T-helper 22 cell (primary cell): ENCODE results near the gene RAB17.
"Not testable (repeated sequence)": the region's sequence is repeated elsewhere in the genome, so short reads cannot be mapped to it uniquely, and the experiment has no call there.

ENCODE experiments used
- DNase-seq: peaks from one replicate; pipeline ENCODE4 v3.0.0-alpha.2; 2020; ENCODE audit warnings: low read depth

Gene RAB17

DNA sequence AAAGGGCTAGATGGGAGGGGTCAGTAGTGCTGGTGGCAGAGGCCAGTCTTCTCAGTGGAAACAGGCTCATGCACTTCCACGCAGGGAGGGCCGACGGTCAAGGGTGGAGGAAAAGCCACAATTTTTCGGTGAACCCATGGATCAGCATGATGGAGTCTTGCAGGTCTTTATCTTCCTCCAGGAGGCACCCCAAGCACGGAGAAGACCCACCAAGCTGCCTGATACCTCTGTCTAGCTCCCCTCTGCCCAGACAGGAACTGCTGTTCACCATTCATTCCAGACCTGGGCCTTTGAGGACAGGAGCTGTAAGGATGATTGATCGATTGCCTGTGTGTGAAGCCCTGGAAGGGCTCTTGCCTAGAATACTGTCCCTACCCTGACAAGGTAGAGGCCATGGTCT lies 34.0 kb upstream of the RAB17 start:
- no peak for DNase-seq

DNA sequence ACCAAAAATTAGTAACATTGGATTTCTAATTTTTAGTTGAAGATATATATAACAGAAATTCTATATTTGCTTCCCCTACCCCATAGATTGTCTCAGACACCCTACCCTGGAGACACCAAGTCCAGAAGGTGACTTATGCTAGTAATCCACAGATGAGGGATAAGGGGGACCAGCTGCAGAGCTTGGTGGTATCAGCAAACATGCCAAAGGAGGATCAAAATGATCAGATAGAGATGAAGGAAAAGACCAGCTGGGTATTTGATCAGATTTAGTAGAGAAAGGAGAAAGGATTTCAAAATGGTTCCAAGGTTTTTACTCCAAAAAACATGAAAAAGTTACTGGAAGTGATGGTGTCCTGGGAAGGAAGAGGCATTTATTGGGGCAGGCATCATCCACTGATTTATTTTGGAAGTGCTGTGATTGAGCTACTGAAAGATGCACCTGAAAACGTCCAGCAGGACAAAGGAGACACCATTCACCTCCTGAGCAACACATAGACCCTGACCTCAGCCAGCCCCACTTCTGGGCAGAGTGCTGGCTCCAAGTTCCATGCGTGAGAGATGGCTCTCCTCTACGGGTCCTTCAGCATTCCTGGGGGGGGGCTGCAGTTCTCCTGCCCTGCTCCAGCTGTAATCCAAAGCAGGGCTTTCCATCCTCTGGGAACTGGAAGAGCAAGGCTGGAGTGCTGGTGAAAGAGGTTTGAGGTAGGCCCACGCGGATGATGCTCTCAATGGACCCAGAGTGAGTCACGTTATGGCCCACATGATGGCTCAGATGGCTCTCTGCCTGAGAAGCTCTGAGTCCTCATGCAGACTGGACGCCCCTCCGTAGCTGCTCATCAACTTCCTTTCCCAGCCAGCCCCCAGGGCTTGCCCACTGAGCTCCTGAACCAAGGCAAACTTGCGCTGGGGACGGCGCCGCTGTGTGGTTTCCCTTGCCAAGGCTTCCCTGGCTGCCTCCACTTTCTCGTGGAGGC lies 33.2 kb upstream of the RAB17 start:
- no peak for DNase-seq

DNA sequence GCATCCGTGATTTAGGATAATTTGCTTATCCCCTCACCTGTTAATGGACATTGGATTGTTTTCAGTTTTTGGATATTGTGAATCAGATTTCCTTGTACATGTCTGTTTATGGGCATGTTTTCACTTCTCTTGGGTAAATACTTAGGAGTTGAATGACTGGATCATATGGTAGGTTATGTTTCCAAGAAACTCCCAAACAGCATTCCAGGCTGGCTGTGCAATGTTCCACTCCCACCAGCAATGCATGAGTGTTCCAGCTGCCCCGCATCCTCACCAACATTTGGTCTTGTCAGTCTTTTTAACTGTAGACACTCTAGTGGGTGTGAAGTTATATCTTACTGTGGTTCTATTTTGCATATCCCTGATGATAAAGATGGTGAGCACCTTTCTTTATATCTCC lies 27.9 kb upstream of the RAB17 start:
- no peak for DNase-seq

DNA sequence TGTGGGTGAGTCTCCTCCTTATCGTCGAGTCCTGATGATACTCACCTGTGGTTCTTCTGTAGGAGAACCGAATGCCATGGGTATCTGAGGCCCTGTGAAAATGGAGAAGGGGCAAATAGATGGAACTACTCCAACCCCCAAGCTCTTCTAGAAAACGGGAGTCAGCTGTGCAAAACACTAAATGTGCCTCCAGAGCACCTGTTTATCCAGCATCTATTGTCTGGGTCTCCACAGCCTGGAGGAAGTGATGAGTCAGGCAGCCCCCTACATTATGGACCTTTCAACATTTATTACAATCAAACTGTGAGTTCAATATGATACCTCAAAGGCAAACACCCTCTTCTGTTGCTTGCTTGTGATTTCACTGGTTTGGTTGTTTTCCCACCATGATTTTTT lies 27.1 kb upstream of the RAB17 start:
- DNase-seq: no peak

DNA sequence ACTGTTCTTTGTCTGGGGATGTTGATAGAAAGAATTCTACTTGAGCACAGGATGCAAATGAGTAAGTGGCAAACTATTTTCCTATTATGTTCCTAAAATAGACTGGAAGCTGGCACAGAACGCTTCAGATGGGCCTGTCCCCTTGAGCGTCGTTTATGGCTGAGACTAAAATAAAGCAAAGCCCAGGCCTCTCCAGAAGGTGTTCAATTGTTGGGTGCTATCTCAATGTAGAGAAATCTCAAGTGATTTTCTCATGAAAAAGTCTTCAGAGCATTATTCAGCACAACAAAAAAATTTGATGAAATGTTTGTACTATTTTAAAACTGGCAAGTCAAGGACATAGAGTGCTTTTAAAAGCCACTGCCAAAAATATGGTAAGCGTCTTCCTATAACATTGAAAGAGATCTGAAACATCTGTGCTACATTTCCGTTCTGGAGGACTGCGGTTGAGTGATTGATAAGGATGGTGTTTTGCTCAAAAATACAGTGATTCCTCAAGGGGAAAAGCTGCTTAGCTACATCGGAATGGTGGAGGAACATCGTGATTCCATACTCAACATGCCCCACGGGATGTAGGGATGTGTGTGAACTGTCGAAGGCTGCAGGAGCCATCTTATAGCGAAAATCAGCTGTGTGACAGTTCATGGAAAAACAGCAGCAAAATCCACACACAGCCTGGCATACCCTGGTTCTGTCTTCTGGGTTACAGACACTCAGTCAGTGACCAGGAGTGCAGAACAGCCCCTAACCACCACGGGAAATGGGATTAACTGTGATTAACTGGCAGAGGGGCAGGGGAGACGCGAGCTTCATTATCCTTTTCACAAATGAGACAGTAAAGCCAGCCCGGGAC lies 26.4 kb upstream of the RAB17 start:
- DNase-seq: no peak

DNA sequence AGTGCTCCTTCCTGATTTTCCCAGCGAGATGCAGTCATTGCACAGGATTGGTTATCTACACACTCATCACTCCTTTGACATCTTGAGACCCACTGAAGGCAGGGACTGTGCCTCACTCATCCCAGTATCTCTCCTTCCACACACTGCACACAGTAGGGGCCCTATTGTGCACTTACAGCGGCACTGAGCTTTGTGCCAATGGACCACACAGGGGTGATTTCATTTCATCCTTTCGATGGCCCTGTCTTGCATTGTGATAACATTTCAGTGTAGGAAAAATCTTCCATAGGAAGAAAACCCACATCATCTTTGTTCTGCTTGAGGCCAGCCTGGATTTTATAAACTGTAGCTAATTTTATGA lies 25.8 kb upstream of the RAB17 start:
- DNase-seq: no peak

DNA sequence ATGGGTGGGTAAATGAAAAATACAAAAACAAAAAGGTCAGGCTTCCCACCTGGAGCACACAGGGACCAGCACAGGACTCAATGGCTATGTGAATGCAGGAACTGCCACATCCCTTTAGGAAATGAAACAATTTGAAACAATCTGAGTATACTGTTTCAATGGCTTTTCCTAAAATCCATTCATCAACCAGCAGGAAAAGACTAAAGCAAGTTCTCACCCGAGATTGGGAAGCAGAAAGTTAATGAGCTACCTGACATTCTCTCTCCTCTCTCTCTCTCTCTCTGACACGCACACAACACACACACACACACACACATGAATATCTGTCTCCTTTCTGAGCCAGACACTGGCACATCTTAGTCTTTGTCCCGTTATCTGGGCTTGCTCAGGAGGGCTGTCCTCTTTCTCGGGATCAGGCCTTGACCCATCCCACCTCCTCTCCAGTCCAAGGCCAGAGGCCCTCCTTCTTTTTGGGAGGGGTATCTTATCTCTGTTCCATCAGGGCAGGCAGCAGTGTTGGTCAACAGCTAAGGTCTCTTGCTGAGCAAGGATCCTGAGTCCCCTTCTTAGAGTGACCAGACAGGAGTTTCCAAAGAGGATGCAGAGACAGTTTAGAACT lies 25.2 kb upstream of the RAB17 start:
- no peak for DNase-seq

DNA sequence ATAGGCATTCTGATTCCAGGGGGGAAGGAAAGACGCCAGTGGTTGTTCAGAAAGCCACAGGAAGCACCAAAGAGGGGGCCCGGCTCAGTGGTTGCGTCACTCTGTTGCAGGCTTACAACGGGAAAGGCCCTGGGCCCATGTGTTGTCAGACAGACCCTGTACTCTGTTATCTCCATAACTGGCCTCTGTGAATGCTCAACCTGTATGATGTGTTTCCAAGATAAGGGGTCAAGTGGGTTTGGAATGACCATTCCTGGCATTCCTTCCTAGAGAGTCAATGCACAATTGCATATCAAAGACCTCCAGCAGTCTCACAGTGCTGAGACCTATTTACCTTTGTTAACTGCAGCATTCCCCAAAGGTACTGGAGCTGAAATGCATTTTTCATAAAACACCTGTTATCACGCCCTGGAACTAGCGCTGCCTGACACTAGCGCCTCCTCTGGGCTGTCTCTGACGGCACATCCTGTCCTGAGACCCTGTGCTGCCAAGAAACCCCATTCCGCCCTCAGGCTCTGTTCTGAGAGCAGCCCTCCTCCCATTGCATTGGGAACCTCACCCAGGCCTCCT lies 23.7 kb upstream of the RAB17 start:
- no peak for DNase-seq

DNA sequence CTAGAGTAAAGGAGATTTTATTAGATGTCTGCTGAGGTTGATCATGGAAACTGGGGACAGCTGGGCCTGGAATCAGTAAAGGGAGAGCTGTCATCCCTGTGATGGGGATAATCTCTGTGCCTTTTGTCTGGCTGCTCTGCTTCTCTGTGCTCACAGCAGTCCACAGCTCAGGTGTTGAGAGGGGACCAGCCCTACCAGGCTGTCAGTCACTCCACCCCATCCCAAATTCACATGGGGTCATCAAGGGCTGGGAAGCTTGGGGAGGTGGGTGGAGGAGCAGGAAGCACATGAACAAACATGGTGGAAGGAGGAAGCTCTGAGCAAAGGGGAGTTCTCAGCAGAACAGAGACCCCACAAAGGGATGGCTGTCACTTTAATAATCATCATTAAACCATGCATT lies 23.1 kb upstream of the RAB17 start:
- no peak for DNase-seq

DNA sequence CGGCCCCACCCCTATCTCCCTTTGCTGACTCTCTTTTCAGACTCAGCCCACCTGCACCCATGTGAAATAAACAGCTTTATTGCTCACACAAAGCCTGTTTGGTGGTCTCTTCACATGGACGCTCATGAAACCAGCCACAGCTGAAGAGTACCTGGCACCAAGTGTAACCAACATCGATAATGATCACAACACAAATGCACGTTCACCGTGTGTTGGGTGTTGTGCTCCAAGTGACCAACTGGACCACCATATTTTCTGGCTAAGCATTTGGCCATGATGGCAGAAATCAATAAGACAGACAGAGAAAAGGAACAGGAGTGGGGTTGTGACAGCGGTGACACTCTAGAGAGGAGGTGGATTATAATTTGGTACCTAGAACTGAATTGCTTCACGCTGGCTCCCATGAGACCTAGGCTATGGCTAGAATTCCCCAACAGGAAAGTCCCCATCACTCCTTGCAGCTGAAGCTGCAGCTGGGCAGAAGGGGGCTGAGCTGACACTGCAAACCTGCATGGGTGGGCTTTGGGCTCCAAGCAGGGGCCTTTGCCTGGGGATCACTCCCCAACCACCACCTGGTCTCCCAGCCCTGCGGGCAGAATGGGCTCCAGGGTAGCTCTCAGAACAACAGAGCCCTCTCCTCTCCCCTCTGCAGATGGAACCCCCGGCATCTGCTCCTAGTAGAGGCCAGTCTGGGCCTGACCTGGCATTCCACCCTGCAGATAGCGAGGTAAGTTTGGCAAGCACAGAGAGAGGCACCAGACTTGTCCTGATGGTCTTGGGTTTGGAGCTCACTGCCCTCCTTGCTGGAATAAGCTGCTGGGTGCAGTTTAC lies 22.2 kb upstream of the RAB17 start:
- DNase-seq: no peak

DNA sequence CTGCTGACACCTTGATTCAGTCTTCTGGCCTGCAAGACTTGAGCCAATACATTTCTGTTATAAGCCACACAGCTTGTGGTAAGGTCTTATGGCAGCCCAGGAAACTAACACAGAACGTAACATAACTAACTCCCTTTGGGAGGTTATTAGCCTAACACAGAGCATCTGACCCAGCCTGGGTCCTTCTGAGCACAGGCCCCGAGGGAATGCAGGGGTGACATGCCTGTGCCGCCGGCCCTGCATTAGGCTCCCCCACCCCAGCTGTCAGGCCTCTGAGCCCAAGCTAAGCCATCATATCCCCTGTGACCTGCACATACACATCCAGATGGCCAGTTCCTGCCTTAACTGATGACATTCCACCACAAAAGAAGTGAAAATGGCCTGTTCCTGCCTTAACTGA lies 16.0 kb upstream of the RAB17 start:
- DNase-seq: not testable (repeated sequence)

DNA sequence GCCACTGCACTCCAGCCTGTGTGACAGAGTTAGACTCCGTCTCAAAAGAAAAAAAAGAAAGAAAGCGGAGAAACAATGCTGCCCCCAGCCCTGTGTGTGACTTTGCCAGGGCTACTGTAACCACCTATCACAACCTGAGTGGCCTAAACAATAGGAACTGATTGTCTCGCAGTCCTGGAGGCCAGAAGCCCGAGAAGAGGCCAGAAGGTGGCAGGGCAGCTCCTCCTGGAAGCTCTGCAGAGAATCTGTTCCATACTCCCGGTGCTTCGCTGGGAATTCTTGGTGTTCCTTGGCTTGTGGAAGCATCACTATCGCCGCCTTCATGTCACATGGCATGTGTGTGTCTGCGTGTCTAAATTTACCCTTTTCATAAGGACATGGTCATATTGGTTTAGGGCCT lies 14.4 kb upstream of the RAB17 start:
- no peak for DNase-seq

DNA sequence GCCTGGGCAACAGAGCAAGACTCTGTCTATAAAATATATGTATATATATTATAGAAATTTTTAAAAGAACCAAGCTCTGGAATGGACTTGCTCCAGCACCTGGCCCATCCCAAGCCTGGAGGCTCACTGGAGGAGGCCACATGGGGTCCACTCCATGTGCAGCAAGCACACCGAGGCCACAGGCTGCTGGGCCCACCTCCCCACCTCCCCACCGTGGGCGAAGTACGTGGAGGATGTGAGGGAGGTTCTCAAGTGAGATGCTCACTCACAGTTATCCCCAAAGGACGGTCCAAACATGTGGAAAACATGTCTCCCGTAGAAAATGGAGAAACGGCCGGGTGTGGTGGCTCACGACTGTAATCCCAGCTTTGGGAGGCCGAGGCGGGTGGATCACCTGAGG lies 13.9 kb upstream of the RAB17 start:
- no peak for DNase-seq

DNA sequence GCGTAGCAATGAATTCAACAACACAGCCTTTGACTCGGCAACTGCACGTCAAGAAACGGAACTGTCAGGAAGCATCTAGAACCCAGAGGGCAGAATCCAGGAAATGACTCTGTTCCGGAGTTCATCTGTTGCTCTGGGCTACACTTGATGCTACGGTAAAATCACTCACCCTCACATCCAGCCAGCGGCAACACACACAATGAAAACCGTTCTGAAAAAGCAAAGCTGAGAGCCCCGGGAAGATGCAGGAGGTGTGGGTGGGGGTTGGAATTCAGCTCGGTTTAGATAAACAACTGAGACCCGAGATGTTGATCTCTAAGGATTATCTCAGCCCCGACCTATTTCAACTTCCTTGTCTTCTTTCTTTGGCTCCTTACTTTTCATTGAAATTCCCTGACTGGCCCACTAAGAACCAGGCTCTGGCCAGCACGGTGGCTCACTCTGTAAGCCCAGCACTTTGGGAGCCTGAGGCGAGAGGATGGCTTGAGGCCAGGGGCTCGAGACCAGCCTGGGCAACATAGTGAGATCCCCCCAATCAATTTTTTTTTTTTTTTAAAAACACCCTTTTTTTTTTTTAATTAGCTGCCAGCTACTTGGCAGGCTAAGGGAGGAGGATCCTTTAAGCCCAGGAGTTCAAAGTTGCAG lies 13.3 kb upstream of the RAB17 start:
- peak; percentile 46 for DNase-seq

DNA sequence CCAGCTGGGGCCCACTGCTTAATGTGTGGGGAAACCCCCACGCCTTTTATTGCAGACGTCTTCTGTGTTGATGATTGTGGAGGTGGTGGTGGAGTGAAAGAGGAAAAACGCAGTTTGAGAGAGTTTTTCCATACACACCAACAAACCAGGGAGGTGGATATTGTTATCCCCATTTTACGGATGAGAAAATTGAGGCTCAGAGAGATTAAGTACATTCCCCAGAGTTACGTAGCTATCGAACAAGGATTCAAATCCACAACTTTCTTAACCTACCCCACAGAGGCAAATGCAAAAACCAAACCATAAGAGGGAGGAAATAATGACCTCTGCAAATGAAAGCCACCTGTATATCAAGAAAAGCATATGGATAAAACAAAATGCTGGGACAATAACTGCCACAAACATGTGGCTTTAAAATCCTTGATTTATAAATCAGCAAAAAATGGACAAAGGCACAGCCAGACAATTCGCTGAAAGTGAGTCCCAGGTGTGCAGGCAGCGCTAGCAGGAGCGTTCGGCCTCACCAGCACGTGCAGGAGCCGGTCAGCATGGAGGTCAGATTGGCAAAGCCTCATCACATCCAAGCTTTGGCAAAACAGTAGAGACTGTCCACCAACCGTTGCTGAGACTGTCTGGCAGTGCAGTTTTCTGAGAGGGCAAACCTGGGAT lies 12.6 kb upstream of the RAB17 start:
- DNase-seq: no peak

DNA sequence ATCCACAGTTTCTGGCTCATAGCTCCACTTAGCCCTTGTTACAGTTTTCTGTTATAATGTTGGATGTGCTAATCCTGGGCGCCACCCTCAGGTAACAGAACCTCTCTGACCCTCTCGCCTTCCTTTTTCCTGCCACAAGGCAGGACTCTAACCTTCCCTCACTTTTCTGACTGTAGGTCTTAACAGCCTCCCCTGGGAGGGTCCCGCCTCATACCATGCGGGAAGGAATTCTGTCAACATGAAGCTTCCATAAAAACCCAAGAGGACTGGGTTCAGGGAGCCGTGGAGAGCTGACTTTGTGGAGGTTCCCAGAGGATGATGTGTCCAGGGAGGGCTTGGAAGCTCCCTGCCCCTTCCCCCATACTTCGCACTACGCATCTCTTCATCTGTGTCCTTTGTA lies 11.9 kb upstream of the RAB17 start:
- DNase-seq: no peak

DNA sequence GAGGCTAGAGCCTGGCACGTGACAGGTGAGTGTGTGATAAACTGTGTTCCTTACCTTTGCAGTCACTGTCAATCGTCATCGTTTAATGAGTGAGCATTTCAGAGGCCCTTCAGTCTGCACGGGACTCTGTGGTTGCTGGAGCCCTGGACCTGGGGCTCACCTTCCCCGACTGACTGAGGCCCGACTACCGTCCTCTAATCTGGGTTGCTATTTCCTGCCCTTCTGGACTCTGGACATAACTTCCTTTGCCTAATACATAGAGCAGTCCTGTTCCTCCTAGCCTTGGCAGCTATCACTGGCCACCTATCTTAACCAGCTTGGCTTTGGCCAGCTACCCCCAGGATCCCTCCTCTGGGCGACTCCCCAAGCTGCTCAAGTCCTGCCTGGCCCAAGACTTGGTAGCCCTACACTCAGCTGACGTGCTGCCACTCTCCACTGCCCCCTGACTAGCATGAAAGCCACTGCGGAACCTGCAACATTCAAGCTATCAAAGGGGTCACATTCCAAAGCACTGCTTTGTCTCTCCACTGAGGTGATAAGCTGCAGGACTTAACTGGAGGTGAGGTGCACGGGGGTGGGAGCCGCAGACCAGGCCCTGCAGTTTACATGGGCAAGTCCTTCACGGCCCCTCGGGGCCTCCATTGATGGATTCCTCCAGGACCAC lies 11.1 kb upstream of the RAB17 start:
- no peak for DNase-seq

DNA sequence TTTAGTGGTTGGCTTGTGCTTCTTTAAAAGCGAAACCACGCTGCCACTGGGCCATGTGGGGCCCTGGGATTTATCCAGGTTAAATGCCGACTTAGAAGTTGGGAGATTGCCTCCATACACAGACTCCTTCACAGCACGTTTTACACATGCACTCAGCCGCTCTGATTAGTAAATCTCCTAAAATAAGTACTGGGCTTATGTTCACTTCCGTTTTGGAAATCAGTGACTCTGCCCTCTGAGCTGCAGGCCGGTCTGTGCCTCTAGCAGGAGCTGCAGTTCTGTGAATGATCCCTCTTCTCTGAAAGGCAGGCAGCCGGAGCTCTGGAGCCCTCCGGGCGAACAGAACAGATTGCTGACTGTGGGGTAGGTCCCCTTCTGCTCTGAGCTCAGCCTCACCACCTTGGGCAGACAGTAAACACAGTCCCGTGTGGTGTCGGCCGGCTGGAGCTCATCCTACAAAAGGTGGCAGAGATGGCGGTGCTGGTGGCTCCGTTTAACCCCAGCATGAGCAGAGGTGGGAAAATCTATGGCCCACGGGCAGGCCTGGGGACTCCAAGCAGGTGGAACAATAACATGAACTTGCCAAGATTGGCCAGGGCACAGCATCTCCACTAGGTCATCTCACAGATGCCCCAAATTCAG lies 9.8 kb upstream of the RAB17 start:
- no peak for DNase-seq

DNA sequence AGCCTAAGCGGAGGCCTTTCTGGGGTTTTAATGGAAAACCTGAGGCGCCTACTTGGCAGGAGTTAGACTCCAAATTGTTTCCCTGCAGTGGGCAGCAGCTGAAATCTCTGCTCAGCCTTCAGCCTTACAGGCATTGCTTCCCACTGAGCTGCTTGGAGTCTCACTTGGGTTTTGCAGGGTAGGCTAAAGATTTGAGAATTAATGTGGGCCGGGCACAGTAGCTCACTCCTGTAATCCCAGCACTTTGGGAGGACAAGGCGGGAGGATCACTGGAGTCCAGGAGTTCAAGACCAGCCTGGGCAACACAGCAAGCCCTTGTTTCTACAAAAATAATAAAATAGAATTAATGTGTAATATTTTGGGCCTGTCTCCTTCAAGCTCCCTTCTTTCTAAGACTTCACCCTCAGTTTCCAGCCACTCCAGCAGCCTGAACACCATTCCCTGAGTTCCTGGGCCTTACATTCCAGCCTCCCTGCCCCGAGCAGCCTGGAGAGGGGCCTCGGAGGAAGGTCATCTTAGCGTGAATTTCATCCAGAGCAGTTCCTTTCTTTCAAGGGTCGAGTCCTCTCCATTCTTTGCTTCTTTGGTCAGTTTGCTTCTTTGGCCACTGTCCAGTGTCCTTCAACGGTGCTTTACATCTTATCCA lies 9.1 kb upstream of the RAB17 start:
- DNase-seq: no peak
